ENCODE measurements around the gene PLB1. TPM values are rescaled to one million over a fixed set of nuclear protein-coding genes. Genes with fewer than 3 reads are reported as not detected.

Gene PLB1
- total and polyA plus RNA-seq, 2 experiments from 2014 or later, result 0.06 to 0.21 TPM

GRCh38 chr2:28526527-28527132, 30.8 kb downstream of the PLB1 start (continued):
- TF ChIP-seq, protein P1, sequence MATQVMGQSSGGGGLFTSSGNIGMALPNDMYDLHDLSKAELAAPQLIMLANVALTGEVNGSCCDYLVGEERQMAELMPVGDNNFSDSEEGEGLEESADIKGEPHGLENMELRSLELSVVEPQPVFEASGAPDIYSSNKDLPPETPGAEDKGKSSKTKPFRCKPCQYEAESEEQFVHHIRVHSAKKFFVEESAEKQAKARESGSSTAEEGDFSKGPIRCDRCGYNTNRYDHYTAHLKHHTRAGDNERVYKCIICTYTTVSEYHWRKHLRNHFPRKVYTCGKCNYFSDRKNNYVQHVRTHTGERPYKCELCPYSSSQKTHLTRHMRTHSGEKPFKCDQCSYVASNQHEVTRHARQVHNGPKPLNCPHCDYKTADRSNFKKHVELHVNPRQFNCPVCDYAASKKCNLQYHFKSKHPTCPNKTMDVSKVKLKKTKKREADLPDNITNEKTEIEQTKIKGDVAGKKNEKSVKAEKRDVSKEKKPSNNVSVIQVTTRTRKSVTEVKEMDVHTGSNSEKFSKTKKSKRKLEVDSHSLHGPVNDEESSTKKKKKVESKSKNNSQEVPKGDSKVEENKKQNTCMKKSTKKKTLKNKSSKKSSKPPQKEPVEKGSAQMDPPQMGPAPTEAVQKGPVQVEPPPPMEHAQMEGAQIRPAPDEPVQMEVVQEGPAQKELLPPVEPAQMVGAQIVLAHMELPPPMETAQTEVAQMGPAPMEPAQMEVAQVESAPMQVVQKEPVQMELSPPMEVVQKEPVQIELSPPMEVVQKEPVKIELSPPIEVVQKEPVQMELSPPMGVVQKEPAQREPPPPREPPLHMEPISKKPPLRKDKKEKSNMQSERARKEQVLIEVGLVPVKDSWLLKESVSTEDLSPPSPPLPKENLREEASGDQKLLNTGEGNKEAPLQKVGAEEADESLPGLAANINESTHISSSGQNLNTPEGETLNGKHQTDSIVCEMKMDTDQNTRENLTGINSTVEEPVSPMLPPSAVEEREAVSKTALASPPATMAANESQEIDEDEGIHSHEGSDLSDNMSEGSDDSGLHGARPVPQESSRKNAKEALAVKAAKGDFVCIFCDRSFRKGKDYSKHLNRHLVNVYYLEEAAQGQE (IDR thresholded peaks at IDR 0.05; ENCODE audit: unreplicated experiment), result no peak

GRCh38 chr2:28527196-28527595, 31.3 kb downstream of the PLB1 start:
- Histone ChIP-seq H3K79me2 (replicated peaks; ENCODE audit: insufficient read depth) (no peaks in the 10 kb centered on the region), H3K27me3 (ENCODE audit: insufficient read depth) (no peaks in the 10 kb centered on the region), H2AFZ (peak overlapping the region; percentile 56; the same call in 1 of the 2 replicates), H3K4me2 (no peak overlapping the region), H4K20me1 (replicated peaks; ENCODE audit: insufficient read depth) (no peaks in the 10 kb centered on the region), H3K4me3 (no peak overlapping the region), H3K27ac (ENCODE audit: low read depth) (no peak overlapping the region), H3K9me2 (ENCODE audit: insufficient read depth) (no peaks in the 10 kb centered on the region), H3F3A (replicated peaks; ENCODE audit: low read depth) (no peaks in the 10 kb centered on the region), H3K4me1 (ENCODE audit: insufficient read depth) (no peaks in the 10 kb centered on the region), H3K36me3 (ENCODE audit: insufficient read depth) (no peaks in the 10 kb centered on the region)
- H3K27me3 Mint-ChIP-seq (ENCODE audit: insufficient read depth, low read depth, poor library complexity), result peaks cover 4% of the 10 kb centered on the region
- no peaks in the 10 kb centered on the region for H3K36me3 Mint-ChIP-seq (ENCODE audit: low read depth)
- no peak overlapping the region for H3K4me3 Mint-ChIP-seq
- ATAC-seq (peak; percentile 73), DNase-seq (ENCODE audit: low spot score) (peak; percentile 16)
- H3K4me1 Mint-ChIP-seq, result peaks cover 9% of the 10 kb centered on the region; the same call in 2 of the 3 replicates
- no peak overlapping the region for H3K27ac Mint-ChIP-seq
- no peaks in the 10 kb centered on the region for H3K9me3 Mint-ChIP-seq
- TF ChIP-seq CTCF (conservative IDR thresholded peaks at IDR 0.05; ENCODE audit: low read depth in 2 of 2), result 0 out of 4 replicates have a peak, but pooled peaks of 1 of the 2 experiments have one; percentile 15
- TF ChIP-seq ZNF331 (CRISPR knock-in tag; IDR thresholded peaks at IDR 0.05; ENCODE audit: low read depth), result no peak

GRCh38 chr2:28528206-28528605, 32.3 kb downstream of the PLB1 start:
- Histone ChIP-seq H3K4me2 (no peak overlapping the region), H3K79me2 (replicated peaks; ENCODE audit: insufficient read depth) (no peaks in the 10 kb centered on the region), H3K36me3 (ENCODE audit: insufficient read depth) (no peaks in the 10 kb centered on the region), H2AFZ (no peak overlapping the region), H4K20me1 (replicated peaks; ENCODE audit: insufficient read depth) (no peaks in the 10 kb centered on the region), H3F3A (replicated peaks; ENCODE audit: low read depth) (no peaks in the 10 kb centered on the region), H3K27me3 (ENCODE audit: insufficient read depth) (no peaks in the 10 kb centered on the region), H3K4me1 (ENCODE audit: insufficient read depth) (no peaks in the 10 kb centered on the region), H3K9me2 (ENCODE audit: insufficient read depth) (no peaks in the 10 kb centered on the region), H3K4me3 (no peak overlapping the region), H3K27ac (ENCODE audit: low read depth) (no peak overlapping the region)
- H3K27me3 Mint-ChIP-seq (ENCODE audit: insufficient read depth, low read depth, poor library complexity), result peaks cover 4% of the 10 kb centered on the region
- DNase-seq (ENCODE audit: low spot score), result no peak
- H3K4me3 Mint-ChIP-seq, result no peak overlapping the region
- no peak overlapping the region for H3K27ac Mint-ChIP-seq
- H3K4me1 Mint-ChIP-seq, result peaks cover 6% of the 10 kb centered on the region; the same call in 2 of the 3 replicates
- no peaks in the 10 kb centered on the region for H3K9me3 Mint-ChIP-seq
- ATAC-seq, result no peak
- H3K36me3 Mint-ChIP-seq (ENCODE audit: low read depth), result no peaks in the 10 kb centered on the region
- no peak for TF ChIP-seq JUNB (IDR thresholded peaks at IDR 0.05; ENCODE audit: unreplicated experiment)
- no peak for TF ChIP-seq CREB1 (CRISPR knock-in tag; IDR thresholded peaks at IDR 0.05; ENCODE audit: low read depth)
- no peak for TF ChIP-seq ZNF114 (CRISPR knock-in tag; IDR thresholded peaks at IDR 0.05)
- no peak for TF ChIP-seq EZH2phosphoT487 (IDR thresholded peaks at IDR 0.05; ENCODE audit: unreplicated experiment)
- TF ChIP-seq STAT1 (IDR thresholded peaks at IDR 0.05; ENCODE audit: unreplicated experiment), result no peak
- TF ChIP-seq, protein P1 (IDR thresholded peaks at IDR 0.05; ENCODE audit: unreplicated experiment), result no peak
- TF ChIP-seq ZNF331 (CRISPR knock-in tag; IDR thresholded peaks at IDR 0.05; ENCODE audit: low read depth), result no peak
